ENCODE measurements around the gene SLC30A10. TPM values are rescaled to one million over a fixed set of nuclear protein-coding genes. Genes with fewer than 3 reads are reported as not detected.

The SLC30A10 gene
- total and polyA plus RNA-seq, 2 donors (not counting 1 experiment from before 2014, with no cell fraction given), result 0.06 TPM; not detected in 1

GRCh38 chr1:219967361-219967760 is 39.0 kb upstream of the SLC30A10 start:
- Mint-ChIP-seq H3K4me3 (no peak overlapping the region), H3K27me3 (no peaks in the 10 kb centered on the region), H3K27ac (no peak overlapping the region), H3K9me3 (ENCODE audit: insufficient read depth) (no peaks in the 10 kb centered on the region), H3K4me1 (no peaks in the 10 kb centered on the region)
- no peak overlapping the region for H3K9ac ChIP-seq (ENCODE audit: low read length)
- ATAC-seq (ENCODE audit: low read depth), result no peak
- no peaks in the 10 kb centered on the region for H4K20me1 ChIP-seq (ENCODE audit: control insufficient read depth, insufficient read depth, low read length, poor library complexity, severe bottlenecking)
- peaks cover 0 to 34% of the 10 kb centered on the region in 2 experiments for H3K36me3 ChIP-seq (replicated peaks in 1 of 2; ENCODE audit: control extremely low read depth in 1 of 2, control insufficient read depth in 1 of 2, extremely low read depth in 1 of 2, insufficient read depth in 2 of 2, low read length in 1 of 2)
- H3K4me1 ChIP-seq (ENCODE audit: control insufficient read depth in 2 of 2, insufficient read depth in 2 of 2, low read length in 2 of 2), result no peaks in the 10 kb centered on the region
- H3K79me2 ChIP-seq (ENCODE audit: control insufficient read depth, insufficient read depth, low read length), result no peaks in the 10 kb centered on the region
- no peaks in the 10 kb centered on the region for H3K9me3 ChIP-seq (ENCODE audit: control extremely low read depth in 1 of 3, control insufficient read depth in 2 of 3, insufficient read depth in 1 of 3, low read length in 2 of 3)
- ChIA-PET POLR2A (no interaction called here), CTCF (no interaction called here)
- TF ChIP-seq EZH2 (IDR thresholded peaks at IDR 0.05; ENCODE audit: borderline replicate concordance, insufficient read depth, low read depth, low read length, poor library complexity, severe bottlenecking) (no peak), CTCF (IDR thresholded peaks at IDR 0.05) (no peak)
- H3K4me3 ChIP-seq (ENCODE audit: control extremely low read depth in 1 of 5, extremely low read depth in 1 of 5, insufficient read depth in 1 of 5, low read depth in 2 of 5, low read length in 4 of 5), result no peak overlapping the region
- intact Hi-C loops (cut with micrococcal nuclease), result no loop called here
- H3K27me3 ChIP-seq (replicated peaks in 1 of 4; ENCODE audit: control extremely low read depth in 1 of 4, control insufficient read depth in 3 of 4, insufficient read depth in 4 of 4, low read length in 3 of 4), result no peaks in the 10 kb centered on the region
- no peak overlapping the region for H2AFZ ChIP-seq (ENCODE audit: insufficient read depth, low read depth, low read length, poor library complexity, severe bottlenecking)
- 91% methylated on average over 4 of the region's 4 CpGs for WGBS (ENCODE audit: insufficient coverage)
- no peak overlapping the region for H3K4me2 ChIP-seq (replicated peaks; ENCODE audit: low read depth, low read length, poor library complexity, severe bottlenecking)
- no peak for DNase-seq
- H3K27ac ChIP-seq (ENCODE audit: low read length in 2 of 2), result no peak overlapping the region

GRCh38 chr1:219966071-219966349 is 37.7 kb upstream of the SLC30A10 start:
- TF ChIP-seq CTCF (IDR thresholded peaks at IDR 0.05) (no peak), EZH2 (IDR thresholded peaks at IDR 0.05; ENCODE audit: borderline replicate concordance, insufficient read depth, low read depth, low read length, poor library complexity, severe bottlenecking) (no peak)
- H3K79me2 ChIP-seq (ENCODE audit: control insufficient read depth, insufficient read depth, low read length), result no peaks in the 10 kb centered on the region
- DNase-seq (no peak), ATAC-seq (ENCODE audit: low read depth) (no peak)
- H3K9ac ChIP-seq (ENCODE audit: low read length), result no peak overlapping the region
- intact Hi-C loops (cut with micrococcal nuclease), result no loop called here
- no peaks in the 10 kb centered on the region for H4K20me1 ChIP-seq (ENCODE audit: control insufficient read depth, insufficient read depth, low read length, poor library complexity, severe bottlenecking)
- no peaks in the 10 kb centered on the region for H3K9me3 ChIP-seq (ENCODE audit: control extremely low read depth in 1 of 3, control insufficient read depth in 2 of 3, insufficient read depth in 1 of 3, low read length in 2 of 3)
- POLR2A ChIA-PET, result no interaction called here
- H2AFZ ChIP-seq (ENCODE audit: insufficient read depth, low read depth, low read length, poor library complexity, severe bottlenecking), result no peak overlapping the region
- Mint-ChIP-seq H3K4me1 (no peaks in the 10 kb centered on the region), H3K9me3 (ENCODE audit: insufficient read depth) (no peaks in the 10 kb centered on the region), H3K4me3 (no peak overlapping the region), H3K27me3 (no peaks in the 10 kb centered on the region), H3K27ac (no peak overlapping the region)
- no peaks in the 10 kb centered on the region for H3K4me1 ChIP-seq (ENCODE audit: control insufficient read depth in 2 of 2, insufficient read depth in 2 of 2, low read length in 2 of 2)
- no peak overlapping the region for H3K4me3 ChIP-seq (ENCODE audit: control extremely low read depth in 1 of 5, extremely low read depth in 1 of 5, insufficient read depth in 1 of 5, low read depth in 2 of 5, low read length in 4 of 5)
- no peak overlapping the region for H3K4me2 ChIP-seq (replicated peaks; ENCODE audit: low read depth, low read length, poor library complexity, severe bottlenecking)
- 100% methylated on average over 1 of the region's 2 CpGs for WGBS (ENCODE audit: insufficient coverage)
- no peak overlapping the region for H3K27ac ChIP-seq (ENCODE audit: low read length in 2 of 2)
- CTCF ChIA-PET, result no interaction called here
- peaks cover 0 to 24% of the 10 kb centered on the region in 2 experiments for H3K36me3 ChIP-seq (replicated peaks in 1 of 2; ENCODE audit: control extremely low read depth in 1 of 2, control insufficient read depth in 1 of 2, extremely low read depth in 1 of 2, insufficient read depth in 2 of 2, low read length in 1 of 2)
- no peaks in the 10 kb centered on the region for H3K27me3 ChIP-seq (replicated peaks in 1 of 4; ENCODE audit: control extremely low read depth in 1 of 4, control insufficient read depth in 3 of 4, insufficient read depth in 4 of 4, low read length in 3 of 4)
